Measurements from ENCODE around the gene CD74. TPM values are rescaled to one million over a fixed set of nuclear protein-coding genes. Genes with fewer than 3 reads are reported as not detected.

CD74 gene
- total RNA-seq, 1 donor from 2014 or later: 1,068 TPM

DNA sequence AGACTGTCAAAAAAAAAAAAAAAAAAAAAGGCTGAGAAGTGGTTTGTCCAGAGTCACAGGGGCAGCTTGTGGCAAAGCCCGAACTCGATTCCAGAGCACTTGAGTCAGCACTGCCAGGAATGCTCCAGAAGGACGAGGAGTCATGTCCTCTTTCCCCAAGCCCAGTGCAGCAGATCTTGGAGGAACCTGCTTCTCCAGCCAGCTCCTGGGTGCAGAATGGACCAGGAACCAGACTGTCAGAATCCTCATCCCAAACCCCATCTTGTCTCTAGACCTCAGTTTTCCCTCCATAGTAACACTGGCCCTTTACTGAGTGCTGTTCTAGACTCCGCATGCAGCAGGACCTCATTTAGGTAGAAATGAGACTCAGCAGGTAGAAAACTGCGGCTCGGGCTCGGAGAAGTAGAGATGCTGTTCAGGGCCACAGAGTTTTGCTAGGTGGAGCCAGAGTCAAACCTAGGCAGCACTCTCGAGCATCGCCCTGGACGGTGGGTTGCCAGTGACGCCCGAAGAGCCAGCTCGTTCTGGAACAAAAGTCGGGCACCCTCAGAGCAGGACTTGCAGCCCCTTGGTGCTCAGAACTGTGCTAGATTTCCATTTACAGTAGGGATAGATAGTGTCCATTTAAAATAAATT is 15.4 kb downstream of the CD74 start:
- no peak for DNase-seq (ENCODE audit: low spot score)

DNA sequence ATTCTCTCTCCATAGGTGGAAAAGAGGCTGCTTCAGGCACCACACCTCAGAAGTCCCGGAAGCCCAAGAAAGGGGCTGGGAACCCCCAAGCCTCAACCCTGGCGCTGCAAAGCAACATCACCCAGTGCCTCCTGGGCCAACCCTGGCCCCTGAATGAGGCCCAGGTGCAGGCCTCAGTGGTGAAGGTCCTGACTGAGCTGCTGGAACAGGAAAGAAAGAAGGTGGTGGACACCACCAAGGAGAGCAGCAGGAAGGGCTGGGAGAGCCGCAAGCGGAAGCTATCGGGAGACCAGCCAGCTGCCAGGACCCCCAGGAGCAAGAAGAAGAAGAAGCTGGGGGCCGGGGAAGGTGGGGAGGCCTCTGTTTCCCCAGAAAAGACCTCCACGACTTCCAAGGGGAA is 16.4 kb downstream of the CD74 start:
- no peak for DNase-seq (ENCODE audit: low spot score)

- no peak for DNase-seq (ENCODE audit: low spot score)
Observed at GRCh38 chr5:150395688-150395975, 17.1 kb downstream of the CD74 start.

- no peak for DNase-seq (ENCODE audit: low spot score)
Observed at GRCh38 chr5:150394912-150395687, 17.6 kb downstream of the CD74 start.

DNA sequence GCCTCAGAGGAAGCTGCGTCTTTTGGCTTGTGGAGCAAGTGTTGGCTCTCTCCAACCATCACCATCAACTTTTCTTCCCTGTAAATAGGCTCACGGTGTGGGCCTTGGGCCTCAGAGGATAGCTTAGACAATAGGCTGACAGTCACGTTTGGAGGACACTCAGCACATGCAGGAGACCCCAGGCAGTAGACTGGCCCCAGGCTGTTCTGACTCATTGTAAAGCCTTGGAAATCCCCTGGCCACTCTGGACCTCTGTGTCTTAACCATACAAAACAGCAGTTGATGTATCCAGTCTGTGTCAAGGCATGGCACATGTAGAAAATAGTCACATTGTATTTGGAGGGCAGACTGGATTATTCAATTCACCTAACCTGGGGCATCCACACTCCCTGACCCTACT is 18.6 kb downstream of the CD74 start:
- no peak for DNase-seq (ENCODE audit: low spot score)

DNA sequence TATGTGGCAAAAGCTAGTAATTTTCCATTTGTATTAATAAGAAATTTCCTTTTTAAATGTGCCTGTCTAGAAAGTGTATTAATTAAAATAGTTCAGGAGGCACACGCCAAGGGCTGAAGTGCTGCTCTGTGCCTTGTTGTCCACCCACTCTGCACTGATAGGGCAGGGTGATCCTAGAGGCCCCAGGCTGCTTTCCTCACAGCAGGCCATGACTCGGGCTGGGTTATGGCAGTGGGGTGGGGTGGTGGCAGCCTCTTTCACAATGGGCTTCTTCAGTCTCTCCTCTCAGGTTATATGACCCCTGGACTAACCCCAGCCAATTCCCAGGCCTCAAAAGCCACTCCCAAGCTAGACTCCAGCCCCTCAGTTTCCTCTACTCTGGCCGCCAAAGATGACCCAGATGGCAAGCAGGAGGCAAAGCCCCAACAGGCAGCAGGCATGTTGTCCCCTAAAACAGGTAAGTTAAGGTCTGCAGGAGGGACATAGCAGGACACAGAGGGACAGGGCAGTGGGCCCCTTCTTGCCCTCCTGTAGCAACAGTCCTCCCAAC is 19.5 kb downstream of the CD74 start:
- DNase-seq (ENCODE audit: low spot score): no peak

- DNase-seq (ENCODE audit: low spot score): no peak
Observed at GRCh38 chr5:150392680-150393079, 20.0 kb downstream of the CD74 start.

GRCh38 chr5:150391986-150392385 is 20.7 kb downstream of the CD74 start:
- DNase-seq (ENCODE audit: low spot score): no peak

DNA sequence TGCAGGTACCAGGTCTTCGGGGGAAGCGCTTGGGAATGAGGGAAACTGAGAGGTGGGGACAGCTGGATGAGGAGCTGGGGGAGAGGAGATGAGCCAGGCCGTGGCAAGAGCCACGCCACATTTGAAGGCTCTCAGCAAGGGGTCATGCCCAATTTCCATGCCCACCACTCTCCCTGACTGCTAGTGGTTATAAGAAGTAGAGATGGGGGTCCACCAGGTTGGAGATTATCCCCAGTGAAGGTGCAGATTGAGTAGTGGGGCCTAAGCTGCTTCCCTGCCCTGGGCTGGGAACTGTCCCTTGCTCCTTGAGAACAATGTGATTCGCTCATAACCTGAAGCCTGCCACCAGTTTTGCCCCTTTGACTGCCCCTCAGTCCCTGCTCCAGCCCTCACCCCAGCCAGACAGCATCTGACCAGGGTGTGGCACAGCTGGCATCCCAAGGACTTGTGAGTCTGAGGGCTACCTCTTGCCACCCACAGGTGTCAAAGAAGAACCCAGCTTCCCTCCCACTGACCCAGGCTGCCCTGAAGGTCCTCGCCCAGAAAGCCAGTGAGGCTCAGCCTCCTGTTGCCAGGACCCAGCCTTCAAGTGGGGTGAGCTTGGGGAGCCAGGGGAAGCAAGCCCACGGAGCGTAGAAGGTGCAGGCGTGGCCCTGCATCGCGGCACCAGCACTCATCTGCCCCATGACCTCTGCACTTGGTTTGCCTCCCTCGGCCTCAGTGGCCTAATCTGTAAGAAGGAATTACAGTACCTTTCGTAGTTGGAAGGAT is 21.5 kb downstream of the CD74 start:
- DNase-seq (ENCODE audit: low spot score): no peak

DNA sequence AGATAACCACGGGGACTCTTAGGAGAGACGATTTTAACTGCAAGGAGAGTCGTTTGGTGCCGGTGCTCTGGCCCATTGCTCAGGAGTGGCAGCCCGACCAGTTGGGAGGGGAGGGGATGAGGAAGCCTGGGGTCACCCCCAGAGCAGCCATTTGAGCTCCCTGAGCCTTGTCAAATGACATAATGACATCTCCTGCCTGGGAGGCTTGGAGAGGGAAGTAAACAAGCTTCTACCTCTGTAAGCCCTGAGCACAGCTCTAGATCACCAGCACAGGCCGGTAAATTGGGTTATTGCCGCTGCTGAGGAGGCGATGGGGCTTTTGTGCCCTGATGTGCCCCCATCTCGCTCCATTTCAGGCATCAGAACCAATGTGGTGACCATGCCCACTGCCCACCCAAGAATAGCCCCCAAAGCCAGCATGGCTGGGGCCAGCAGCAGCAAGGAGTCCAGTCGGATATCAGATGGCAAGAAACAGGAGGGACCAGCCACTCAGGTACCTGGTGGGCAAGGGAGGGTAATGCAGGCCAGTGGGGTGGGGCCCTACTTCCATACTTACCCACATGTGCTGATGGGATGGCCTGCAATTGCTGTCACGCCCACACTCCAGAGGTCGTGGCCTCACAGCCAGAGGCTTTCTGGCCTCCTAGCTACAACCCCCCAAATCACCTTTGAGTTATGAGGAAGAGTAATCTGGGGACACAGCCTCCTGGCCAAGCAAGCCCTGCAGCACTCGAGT is 23.0 kb downstream of the CD74 start:
- no peak for DNase-seq (ENCODE audit: low spot score)

GRCh38 chr5:150386024-150386855 is 26.5 kb downstream of the CD74 start:
- no peak for DNase-seq (ENCODE audit: low spot score)

- no peak for DNase-seq (ENCODE audit: low spot score)
Observed at GRCh38 chr5:150384701-150385100, 28.0 kb downstream of the CD74 start.

- no peak for DNase-seq (ENCODE audit: low spot score)
Observed at GRCh38 chr5:150377964-150378694, 34.6 kb downstream of the CD74 start.

DNA sequence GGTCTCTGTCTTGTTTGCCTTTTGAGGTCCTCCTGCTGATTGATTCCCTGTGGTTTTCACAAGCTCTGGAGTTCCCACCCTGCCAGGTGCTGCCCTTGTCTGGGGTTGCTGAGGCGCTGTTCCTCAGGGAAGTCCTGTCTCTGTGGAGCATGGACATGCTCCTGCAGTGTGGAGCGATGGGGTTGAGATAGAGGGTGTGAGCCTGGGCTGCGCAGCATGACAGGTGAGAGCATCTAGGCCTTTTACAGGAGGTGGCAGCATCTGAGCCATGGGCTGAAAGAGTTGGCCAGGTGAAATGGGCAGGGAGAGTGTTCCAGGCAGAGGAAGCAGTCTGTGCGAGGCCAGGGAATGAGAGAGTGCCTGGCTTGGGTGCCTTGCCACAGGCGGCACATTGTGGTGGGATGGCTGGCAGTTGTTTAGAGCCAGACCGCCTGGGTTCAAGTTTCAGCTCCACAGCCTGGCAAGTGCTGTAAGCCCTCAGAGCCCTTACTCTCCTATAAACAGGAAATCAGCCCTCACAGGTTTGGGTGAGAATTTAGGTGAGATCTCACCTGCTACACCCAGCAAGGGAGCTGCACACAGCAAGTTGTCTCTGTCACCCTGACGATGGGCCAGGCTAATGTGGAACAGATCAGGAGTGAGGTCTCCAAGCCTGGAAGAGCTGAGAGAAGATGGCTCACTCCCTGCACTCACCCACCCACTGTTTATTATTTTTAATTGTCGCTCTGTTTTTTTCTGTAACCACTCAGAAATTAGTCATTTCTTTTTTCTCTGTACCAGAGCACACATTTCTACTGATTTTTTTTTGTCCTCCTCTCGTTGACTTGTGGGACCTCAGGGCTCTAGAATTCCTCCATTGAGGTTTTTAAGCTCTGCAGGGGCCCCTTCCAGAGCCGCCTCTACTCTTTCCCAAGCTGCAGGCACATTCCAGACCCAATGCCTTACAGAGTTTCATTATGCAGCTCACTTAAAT is 35.6 kb downstream of the CD74 start:
- no peak for DNase-seq (ENCODE audit: low spot score)

- DNase-seq (ENCODE audit: low spot score): no peak
Observed at GRCh38 chr5:150374651-150375050, 38.1 kb downstream of the CD74 start.

DNA sequence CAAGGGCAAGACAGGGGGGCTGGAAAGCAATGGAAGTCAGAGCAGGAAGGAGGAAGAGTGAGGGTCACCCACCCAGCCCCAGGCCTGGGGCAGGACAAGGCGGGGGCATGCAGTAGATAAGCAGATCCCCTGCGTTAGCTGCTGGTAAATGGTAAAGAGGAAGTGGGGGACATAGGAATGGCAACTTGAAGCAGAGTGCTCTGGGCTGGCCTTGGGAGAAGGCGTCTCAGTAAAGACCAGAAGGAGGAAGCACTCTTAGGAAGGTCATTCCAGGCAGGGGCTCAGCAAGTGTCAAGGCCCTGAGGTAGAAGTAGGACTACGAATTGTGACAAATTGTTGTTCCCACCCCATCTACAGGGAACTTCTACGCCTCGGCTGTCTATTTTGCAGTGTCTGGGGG is 40.1 kb downstream of the CD74 start:
- DNase-seq (ENCODE audit: low spot score): no peak

GRCh38 chr5:150368526-150368925 is 44.2 kb downstream of the CD74 start:
- DNase-seq (ENCODE audit: low spot score): no peak

- DNase-seq (ENCODE audit: low spot score): no peak
Observed at GRCh38 chr5:150364004-150364403, 48.7 kb downstream of the CD74 start.

DNA sequence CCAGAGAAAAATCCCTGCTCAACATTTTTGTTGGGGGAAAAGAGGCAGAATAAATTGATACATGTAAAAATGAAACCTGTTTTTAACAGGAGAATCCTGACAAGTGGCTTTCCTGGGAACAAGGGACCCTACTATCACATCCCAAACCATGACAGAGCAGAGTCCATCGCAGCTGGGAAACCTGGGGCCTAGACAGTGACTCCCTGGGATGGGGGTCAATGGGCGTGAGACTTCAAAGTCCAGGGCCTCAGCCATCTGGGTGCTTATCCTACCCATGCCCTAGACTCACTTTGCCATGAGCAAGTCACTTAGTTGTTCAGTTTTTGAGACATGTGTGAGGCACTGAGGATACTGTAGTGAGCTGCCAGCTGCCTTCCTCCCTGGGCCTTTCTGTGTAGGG is 49.5 kb downstream of the CD74 start:
- DNase-seq (ENCODE audit: low spot score): no peak
